ENCODE results near the gene SLC25A22. TPM values are rescaled to one million over a fixed set of nuclear protein-coding genes. Genes with fewer than 3 reads are reported as not detected.

SLC25A22 gene
- total and polyA plus RNA-seq, 9 of the 15 experiments (the other 6 are each of a cell fraction or from before 2014, with no cell fraction given) = 0.41 to 55.4 (median 11.4) TPM

GRCh38 chr11:827146-827896 lies 29.2 kb upstream of the SLC25A22 start (continued):
- TF ChIP-seq SMARCA5 (IDR thresholded peaks at IDR 0.05) (0 out of 2 replicates have a peak, but pooled peaks have one; percentile 62), KLF16 (IDR thresholded peaks at IDR 0.05) (no peak), POLR2G (IDR thresholded peaks at IDR 0.05; ENCODE audit: low read depth, low read length) (peak; percentile 89), FOXA1 (IDR thresholded peaks at IDR 0.05; ENCODE audit: borderline replicate concordance) (no peak), ZNF311 (CRISPR knock-in tag; IDR thresholded peaks at IDR 0.05) (no peak), NCOR1 (IDR thresholded peaks at IDR 0.05) (peak; percentile 31), SIX5 (IDR thresholded peaks at IDR 0.05; ENCODE audit: borderline replicate concordance in 1 of 2, insufficient read depth in 1 of 2, low read depth in 1 of 2, low read length in 2 of 2) (no peak), GATAD2A (IDR thresholded peaks at IDR 0.05) (no peak), TCFL5 (CRISPR knock-in tag; conservative IDR thresholded peaks at IDR 0.05) (no peak), DNMT1 (IDR thresholded peaks at IDR 0.05) (no peak), HMGN3 (IDR thresholded peaks at IDR 0.05; ENCODE audit: borderline replicate concordance, extremely low read depth, insufficient read length, low read depth, low read length) (peak; percentile 62), BRF1 (IDR thresholded peaks at IDR 0.05; ENCODE audit: borderline replicate concordance, extremely low read depth, insufficient read length) (no peak), ZNF830 (CRISPR knock-in tag; IDR thresholded peaks at IDR 0.05) (0 out of 2 replicates have a peak, but pooled peaks have one; percentile 19), ZBTB17 (CRISPR knock-in tag; IDR thresholded peaks at IDR 0.05) (no peak), CBX5 (IDR thresholded peaks at IDR 0.05; ENCODE audit: borderline replicate concordance, low read depth) (no peak), ID3 (CRISPR knock-in tag; IDR thresholded peaks at IDR 0.05) (no peak), ID3 (tag; IDR thresholded peaks at IDR 0.05) (no peak)
- TF ChIP-seq, protein P1, sequence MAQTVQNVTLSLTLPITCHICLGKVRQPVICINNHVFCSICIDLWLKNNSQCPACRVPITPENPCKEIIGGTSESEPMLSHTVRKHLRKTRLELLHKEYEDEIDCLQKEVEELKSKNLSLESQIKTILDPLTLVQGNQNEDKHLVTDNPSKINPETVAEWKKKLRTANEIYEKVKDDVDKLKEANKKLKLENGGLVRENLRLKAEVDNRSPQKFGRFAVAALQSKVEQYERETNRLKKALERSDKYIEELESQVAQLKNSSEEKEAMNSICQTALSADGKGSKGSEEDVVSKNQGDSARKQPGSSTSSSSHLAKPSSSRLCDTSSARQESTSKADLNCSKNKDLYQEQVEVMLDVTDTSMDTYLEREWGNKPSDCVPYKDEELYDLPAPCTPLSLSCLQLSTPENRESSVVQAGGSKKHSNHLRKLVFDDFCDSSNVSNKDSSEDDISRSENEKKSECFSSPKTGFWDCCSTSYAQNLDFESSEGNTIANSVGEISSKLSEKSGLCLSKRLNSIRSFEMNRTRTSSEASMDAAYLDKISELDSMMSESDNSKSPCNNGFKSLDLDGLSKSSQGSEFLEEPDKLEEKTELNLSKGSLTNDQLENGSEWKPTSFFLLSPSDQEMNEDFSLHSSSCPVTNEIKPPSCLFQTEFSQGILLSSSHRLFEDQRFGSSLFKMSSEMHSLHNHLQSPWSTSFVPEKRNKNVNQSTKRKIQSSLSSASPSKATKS (CRISPR knock-in tag; IDR thresholded peaks at IDR 0.05) = no peak
- TF ChIP-seq, protein P2, sequence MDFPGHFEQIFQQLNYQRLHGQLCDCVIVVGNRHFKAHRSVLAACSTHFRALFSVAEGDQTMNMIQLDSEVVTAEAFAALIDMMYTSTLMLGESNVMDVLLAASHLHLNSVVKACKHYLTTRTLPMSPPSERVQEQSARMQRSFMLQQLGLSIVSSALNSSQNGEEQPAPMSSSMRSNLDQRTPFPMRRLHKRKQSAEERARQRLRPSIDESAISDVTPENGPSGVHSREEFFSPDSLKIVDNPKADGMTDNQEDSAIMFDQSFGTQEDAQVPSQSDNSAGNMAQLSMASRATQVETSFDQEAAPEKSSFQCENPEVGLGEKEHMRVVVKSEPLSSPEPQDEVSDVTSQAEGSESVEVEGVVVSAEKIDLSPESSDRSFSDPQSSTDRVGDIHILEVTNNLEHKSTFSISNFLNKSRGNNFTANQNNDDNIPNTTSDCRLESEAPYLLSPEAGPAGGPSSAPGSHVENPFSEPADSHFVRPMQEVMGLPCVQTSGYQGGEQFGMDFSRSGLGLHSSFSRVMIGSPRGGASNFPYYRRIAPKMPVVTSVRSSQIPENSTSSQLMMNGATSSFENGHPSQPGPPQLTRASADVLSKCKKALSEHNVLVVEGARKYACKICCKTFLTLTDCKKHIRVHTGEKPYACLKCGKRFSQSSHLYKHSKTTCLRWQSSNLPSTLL (IDR thresholded peaks at IDR 0.05) = no peak
- TF ChIP-seq, protein P3, sequence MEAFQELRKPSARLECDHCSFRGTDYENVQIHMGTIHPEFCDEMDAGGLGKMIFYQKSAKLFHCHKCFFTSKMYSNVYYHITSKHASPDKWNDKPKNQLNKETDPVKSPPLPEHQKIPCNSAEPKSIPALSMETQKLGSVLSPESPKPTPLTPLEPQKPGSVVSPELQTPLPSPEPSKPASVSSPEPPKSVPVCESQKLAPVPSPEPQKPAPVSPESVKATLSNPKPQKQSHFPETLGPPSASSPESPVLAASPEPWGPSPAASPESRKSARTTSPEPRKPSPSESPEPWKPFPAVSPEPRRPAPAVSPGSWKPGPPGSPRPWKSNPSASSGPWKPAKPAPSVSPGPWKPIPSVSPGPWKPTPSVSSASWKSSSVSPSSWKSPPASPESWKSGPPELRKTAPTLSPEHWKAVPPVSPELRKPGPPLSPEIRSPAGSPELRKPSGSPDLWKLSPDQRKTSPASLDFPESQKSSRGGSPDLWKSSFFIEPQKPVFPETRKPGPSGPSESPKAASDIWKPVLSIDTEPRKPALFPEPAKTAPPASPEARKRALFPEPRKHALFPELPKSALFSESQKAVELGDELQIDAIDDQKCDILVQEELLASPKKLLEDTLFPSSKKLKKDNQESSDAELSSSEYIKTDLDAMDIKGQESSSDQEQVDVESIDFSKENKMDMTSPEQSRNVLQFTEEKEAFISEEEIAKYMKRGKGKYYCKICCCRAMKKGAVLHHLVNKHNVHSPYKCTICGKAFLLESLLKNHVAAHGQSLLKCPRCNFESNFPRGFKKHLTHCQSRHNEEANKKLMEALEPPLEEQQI (IDR thresholded peaks at IDR 0.05) = no peak

All from K562 (cell line).